HG03378 (cell line): ENCODE data around the gene EFCAB5.

ENCODE experiments used
- ATAC-seq: cut with Tn5 transposase; IDR thresholded peaks from one replicate; pipeline ENCODE4 v1.9.1; 2021; ENCODE audit warnings: mild to moderate bottlenecking, moderate library complexity; ENCODE audit not compliant: unreplicated experiment

EFCAB5 gene

GRCh38 chr17:30151471-30151870 lies 210.0 kb downstream of the EFCAB5 start:
- no peak for ATAC-seq

DNA sequence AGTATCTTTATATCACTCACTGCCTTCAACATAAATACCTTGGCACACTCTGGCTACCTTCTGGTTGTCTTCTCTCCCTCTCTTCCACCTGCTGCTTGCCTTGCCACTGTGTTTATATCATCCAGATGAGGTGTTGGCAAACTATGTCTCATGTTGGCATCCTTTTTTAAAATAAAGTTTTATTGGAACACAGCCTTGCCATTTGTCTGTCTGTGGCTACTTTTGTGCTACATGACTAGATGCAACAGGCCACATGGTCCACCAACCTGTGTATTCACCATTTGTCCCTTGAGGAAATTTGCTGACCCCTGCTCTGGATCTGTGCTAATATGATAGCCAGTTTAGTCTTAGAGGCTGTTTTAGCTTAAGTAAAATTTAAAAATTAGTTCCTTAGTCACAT lies 212.0 kb downstream of the EFCAB5 start:
- no peak for ATAC-seq

DNA sequence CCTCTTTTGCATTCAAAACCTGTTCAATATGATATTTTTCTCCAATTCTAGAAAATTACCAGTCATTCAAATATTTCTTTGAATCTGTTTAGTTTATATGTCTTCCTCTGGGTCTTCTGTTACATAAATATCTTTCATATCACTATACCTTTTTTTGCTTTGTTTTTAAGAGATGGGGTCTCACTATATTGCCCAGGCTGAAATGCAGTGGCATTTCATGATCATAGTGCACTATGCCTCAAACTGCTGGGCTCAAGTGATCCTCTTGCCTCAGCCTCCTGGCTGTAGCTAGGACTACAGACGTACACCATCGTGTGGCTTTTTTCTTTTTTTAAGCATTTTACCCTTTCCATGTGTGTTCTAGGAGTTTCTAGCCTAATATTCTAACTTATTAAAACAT lies 214.0 kb downstream of the EFCAB5 start:
- no peak for ATAC-seq
